ENCODE measurements around the gene RHO.

RHO gene

GRCh38 chr3:129563332-129563731 lies 34.9 kb downstream of the RHO start:
- DNase-seq = no peak

- DNase-seq = no peak
Measured at GRCh38 chr3:129563850-129564535, 35.6 kb downstream of the RHO start.

GRCh38 chr3:129564981-129565644 lies 36.7 kb downstream of the RHO start:
- DNase-seq = no peak

GRCh38 chr3:129565902-129566301 lies 37.5 kb downstream of the RHO start:
- no peak for DNase-seq

GRCh38 chr3:129567176-129567705 lies 38.8 kb downstream of the RHO start:
- DNase-seq = peak; percentile 26

DNA sequence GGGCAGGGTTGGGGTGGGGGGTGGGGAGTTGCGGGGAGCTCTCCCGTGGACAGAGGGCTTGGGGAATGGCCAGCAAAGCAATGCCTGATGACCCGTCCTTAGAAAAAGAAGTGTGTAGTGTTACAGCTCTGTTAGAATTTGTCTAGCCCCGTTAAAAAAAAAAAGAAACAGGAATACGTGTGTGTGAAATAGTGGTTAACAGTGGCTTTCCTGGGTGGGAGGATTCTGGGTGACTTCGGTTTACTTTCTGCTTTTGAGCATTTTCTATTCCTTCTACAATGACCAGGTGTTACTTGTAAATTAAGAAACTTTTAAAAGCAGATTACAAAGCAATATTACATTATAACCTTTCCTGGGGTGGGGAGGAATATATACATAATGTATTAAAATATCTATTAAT lies 39.5 kb downstream of the RHO start:
- DNase-seq = no peak

DNA sequence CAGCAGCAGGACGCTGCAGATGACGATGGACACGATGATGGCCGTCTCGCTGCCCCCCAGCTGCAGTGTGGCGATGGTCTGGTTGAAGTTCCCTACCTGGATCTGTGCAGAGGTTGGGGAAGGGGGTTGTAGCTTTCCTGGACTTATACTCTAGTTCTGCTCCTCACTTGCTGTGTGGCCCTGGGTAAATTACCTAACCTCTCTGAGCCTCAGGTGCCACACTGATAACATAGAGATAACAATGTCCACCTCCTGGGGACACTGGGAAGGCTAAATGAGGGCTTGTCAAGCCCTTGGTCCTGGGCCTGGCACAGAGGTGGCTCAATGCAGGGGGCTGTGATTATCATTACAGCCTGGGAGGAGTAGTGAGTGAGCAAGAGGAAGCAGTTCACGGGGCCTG lies 41.4 kb downstream of the RHO start:
- no peak for DNase-seq

DNA sequence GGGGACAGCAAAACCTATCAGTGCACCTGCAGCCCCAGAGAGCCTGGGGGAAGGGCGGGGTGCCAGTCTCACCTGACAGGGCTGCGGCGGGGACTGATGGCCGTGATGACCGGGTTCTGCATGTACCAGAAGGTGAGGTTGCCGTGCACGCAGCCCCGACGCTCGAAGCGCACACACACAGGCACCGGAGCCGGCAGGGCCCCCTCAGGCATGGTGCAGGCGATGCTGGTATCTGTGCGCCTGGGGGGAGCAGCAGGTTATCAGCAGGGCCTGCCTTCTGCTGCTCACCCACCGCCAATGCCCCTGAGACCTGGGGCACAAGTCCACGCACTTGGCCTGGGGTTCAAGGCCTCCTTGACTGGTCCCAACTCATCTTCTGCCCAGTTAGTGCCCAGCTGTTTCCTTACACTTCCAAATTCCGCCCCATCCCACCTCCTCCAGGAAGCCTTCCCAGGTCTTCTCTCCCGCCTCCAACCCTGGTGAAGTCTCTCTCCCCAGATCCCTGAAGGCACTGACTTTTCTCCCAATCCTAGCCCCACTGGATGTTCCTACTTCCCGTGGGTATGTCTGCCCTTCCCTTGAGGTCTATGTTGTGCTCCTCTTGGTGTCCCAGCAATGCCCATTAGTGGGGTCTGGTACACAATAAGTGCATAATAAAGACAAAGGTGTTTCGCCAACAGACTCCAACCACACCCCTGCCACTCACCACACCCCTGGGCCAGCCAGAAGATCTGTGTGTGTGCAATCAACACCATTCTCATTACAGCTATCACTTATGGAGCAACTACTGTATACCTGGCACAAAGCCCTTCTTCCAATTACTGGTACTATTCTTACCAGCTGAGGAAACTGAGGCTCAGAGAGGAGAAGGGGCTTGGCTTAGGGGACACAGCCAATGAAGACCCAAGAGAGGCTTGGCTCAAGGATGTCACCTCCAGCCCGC lies 43.4 kb downstream of the RHO start:
- no peak for DNase-seq

DNA sequence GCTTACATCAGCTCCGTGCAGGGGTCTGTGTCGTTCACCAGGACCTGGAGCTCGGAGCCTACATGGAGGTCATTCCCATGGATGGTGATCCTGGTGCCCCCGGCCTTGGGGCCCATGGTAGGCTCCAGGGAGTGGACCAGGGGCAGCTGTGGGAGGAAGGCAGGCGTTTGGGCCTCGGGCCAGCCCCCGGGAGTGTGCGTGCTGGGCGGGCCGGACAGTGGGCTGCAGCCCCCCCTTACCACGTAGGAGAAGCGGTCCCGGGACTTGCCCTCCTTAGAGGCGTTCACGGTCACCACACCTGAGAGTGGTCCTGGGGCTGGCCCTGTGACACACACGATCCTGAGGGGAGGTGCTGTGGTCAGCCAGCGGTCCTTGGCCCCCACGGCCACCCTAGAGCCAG lies 44.2 kb downstream of the RHO start:
- no peak for DNase-seq

- no peak for DNase-seq
Measured at GRCh38 chr3:129573493-129573892, 45.1 kb downstream of the RHO start.

- DNase-seq = no peak
Measured at GRCh38 chr3:129574206-129574605, 45.8 kb downstream of the RHO start.

DNA sequence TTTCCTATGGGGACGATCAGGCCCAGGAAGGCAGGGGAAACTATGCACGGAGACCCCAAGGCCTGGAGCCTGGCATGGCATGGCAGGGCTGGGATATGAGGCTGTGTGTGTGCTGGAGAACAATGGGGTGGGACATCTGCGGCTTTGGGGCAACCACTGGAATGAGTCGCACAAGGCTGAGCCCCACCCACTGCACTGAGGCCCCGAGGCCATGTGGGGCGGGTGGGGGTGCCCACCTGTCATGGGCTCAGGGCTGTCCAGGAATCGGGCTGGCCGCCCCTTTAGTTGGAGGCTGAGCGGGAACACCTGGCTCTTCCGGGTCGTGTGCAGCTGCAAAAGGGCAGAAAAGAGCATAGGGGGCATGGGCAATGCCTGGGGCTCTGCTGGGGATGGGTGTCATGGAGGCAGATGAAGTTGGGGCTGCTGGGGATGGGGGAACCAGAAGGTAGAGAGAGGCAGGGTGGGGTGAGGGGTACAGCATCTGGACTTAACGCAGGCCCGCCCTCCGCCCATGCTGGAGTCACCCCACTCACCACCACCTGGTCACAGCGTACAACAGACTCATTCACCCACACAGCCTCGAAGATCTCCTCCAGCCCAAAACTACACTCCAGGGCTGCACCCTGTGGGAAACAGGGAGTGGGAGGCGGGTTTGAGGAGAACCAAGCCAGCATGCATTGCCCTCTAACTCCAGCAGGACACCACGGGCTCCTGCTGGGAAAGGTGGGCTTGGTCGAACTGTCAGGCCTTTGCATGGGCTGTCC lies 47.0 kb downstream of the RHO start:
- no peak for DNase-seq

GRCh38 chr3:129575997-129576384 lies 47.6 kb downstream of the RHO start:
- DNase-seq = no peak

- DNase-seq = no peak
Measured at GRCh38 chr3:129576514-129577352, 48.3 kb downstream of the RHO start.

DNA sequence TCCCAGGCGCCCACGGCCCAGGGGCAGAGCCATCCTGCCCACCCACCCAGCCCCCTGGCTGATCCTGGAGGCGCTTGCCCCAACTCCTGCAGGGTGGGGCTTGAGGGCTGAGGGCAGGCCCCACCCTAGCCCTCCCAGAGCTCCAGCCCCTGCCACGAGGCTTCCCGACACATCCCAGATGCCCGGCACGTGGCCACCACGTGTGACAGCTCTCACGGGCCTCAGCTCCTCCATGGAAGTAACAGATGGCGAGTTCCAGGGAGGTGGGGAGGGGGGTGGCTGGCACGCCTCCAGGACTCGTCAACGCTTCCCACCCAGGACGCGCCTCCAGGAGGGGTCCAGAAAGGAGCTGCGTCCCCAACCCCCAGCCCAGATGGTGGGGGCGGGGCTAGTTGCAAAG lies 48.9 kb downstream of the RHO start:
- DNase-seq = no peak

DNA sequence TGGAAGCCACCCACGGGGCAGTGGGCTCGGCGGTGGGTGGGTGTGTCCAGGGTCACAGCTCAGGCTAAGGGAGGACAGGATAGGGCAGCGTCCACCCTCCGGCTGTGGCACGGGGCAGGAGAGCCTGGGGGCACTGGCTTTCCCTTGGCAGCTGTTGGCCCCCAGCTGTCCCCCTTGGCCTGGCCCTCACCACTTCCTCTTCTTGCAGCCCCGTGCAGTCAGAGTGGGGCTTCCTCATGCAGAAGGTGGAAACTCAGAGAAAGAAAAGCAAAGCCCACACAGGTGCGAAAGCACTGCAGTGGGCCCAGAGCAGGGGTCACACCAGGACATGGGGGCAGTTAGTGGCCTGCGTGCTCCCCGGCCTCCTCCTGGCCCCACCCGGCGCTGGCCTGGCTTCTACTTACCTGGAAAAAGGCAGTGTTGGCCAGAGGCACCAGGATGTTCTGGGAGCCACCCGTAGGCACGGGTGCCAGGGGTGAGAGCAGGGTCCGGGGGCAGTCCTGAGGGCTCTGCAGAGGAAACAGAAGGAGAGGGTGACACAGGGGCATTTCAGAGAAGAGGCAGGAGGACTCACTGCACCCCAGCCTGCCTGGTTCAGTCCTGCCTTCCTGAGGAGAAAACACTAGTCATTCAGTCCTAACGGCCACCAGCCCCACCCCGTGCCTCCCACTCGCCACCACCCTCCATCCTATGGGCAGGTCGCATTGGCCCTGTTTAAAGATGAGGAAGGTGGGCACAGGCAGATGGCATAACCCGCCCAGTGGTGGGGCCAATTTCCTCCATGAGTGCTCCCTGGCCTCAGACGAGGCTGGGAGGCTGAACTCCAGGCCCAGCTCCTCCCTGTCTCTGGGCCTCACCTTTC lies 49.7 kb downstream of the RHO start:
- DNase-seq = no peak

GRCh38 chr3:129579991-129580390 lies 51.6 kb downstream of the RHO start:
- DNase-seq = no peak

GRCh38 chr3:129581623-129582022 lies 53.2 kb downstream of the RHO start:
- no peak for DNase-seq

DNA sequence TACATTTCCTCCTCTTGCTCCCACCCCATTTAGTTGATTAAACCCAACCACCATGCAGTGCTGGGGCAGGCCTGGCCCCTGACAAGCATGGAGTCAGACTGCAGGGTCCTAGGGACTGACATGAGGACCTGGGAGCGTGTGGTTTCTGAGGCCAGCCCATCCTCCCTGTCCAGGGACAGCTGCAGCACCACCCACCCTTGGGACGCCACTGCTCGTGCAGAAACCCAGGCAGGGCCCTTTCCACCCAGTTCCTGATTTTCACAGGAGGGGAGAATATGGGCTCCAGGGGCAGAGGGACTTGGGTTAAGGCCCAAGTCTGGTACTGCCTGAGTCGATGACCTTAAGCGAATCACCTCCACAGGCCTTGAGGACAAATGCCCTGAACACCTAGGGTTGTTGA lies 54.4 kb downstream of the RHO start:
- DNase-seq = no peak

GRCh38 chr3:129583289-129583688 lies 54.9 kb downstream of the RHO start:
- DNase-seq = no peak

DNA sequence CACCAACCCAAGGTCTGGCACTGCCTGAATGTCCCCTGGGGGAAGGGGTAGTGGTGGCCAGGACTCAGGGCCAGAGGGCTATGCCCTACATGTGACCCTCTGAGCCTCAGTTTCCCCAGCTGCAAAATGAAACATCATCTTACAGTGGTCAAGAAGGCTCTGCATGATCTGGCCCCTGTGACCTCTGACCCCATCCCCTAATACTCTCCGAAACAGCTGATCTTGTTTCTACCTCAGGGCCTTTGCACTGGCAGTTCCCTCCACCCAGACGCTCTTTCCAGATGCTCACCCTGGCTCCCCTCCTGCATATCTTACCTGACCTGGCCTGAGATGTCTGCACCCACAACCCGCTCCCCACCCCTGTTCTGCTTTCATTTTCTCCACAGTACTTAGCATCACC lies 56.2 kb downstream of the RHO start:
- DNase-seq = no peak

Data from HCEC 1CT (cell line).